Measurements from ENCODE around the gene SRRM1. TPM values are rescaled to one million over a fixed set of nuclear protein-coding genes. Genes with fewer than 3 reads are reported as not detected.
A peak's percentile ranks its signal among the peaks of the same experiment; 100 is the strongest.

SRRM1 gene
- total and polyA plus RNA-seq, 9 of the 15 experiments (the other 6 are each of a cell fraction or from before 2014, with no cell fraction given): 54.5 to 268 (median 115) TPM

- TF ChIP-seq CHD2 (IDR thresholded peaks at IDR 0.05; ENCODE audit: low read depth, low read length) (no peak), C11orf30 (IDR thresholded peaks at IDR 0.05; ENCODE audit: low read depth) (no peak), ATF3 (IDR thresholded peaks at IDR 0.05) (peak; percentile 72), ATF3 (CRISPR knock-in tag; conservative IDR thresholded peaks at IDR 0.05) (no peak), FOSL1 (tag; conservative IDR thresholded peaks at IDR 0.05) (peak; percentile 73), VEZF1 (CRISPR knock-in tag; IDR thresholded peaks at IDR 0.05) (peak; percentile 74), YY1 (IDR thresholded peaks at IDR 0.05; ENCODE audit: borderline replicate concordance in 1 of 3, control insufficient read depth in 1 of 3, extremely low read depth in 1 of 3, insufficient read depth in 3 of 3, insufficient read length in 1 of 3, insufficient replicate concordance in 2 of 3, low read depth in 1 of 3, low read length in 2 of 3) (no peak)
Measured at GRCh38 chr1:24707687-24708086, 64.6 kb downstream of the SRRM1 start (continued).

GRCh38 chr1:24708938-24709337 lies 65.8 kb downstream of the SRRM1 start:
- ChIA-PET CTCF (ENCODE audit: low intra/inter-chr PET ratio) (no interaction called here), POLR2A (interaction anchor here (1.3 to 2.5 kb wide), 2 partner anchors 8 to 36 kb away, joined by 3 to 11 read pairs; partner anchors contain the start of gene CLIC4)
- peak overlapping the region; percentile 38; the same call in 1 of the 2 replicates for H2AFZ ChIP-seq (ENCODE audit: low read depth, low read length)
- FAIRE-seq: no peak
- no peak overlapping the region for H3K9ac ChIP-seq (ENCODE audit: insufficient read depth in 1 of 2, low read depth in 2 of 2, low read length in 2 of 2)
- no peaks in the 10 kb centered on the region for H4K20me1 ChIP-seq (replicated peaks; ENCODE audit: control insufficient read depth, insufficient read depth, low read length)
- H3K4me3 ChIP-seq: no peak overlapping the region
- no peaks in the 10 kb centered on the region for H3K36me3 ChIP-seq (ENCODE audit: control insufficient read depth, insufficient read depth, low read length)
- H3K79me2 ChIP-seq (ENCODE audit: control insufficient read depth, insufficient read depth, low read length): no peaks in the 10 kb centered on the region
- H3K4me2 ChIP-seq (ENCODE audit: insufficient read depth, low read length): no peak overlapping the region
- H3K27ac ChIP-seq (ENCODE audit: extremely low read depth, low read depth, low read length): no peak overlapping the region
- H3K9me1 ChIP-seq (ENCODE audit: control insufficient read depth, insufficient read depth, low read length): no peaks in the 10 kb centered on the region
- H3K27me3 ChIP-seq (ENCODE audit: control insufficient read depth in 2 of 2, insufficient read depth in 2 of 2, low read length in 2 of 2): no peaks in the 10 kb centered on the region
- BruUV-seq (replicated peaks): no TSS peak
- intact Hi-C loops (cut with micrococcal nuclease): no loop called here
- H3K9me3 ChIP-seq (replicated peaks; ENCODE audit: control insufficient read depth, insufficient read depth, low read depth, low read length): no peaks in the 10 kb centered on the region
- peak in 2 of 4 experiments; percentile 3 to 4 for DNase-seq (ENCODE audit: extremely low read depth in 1 of 4, low spot score in 3 of 4)
- in situ Hi-C loops (cut with MboI): no loop called here
- H3K4me1 ChIP-seq (replicated peaks in 1 of 2; ENCODE audit: control insufficient read depth in 2 of 2, insufficient read depth in 2 of 2, low read length in 2 of 2): peaks cover 15 to 26% of the 10 kb centered on the region in 2 experiments
- WGBS (ENCODE audit: insufficient coverage, low coverage, missing lambda C conversion rate): 25% methylated on average over 4 of the region's 4 CpGs
- no peak for ATAC-seq
- no peak for TF ChIP-seq ZNF224 (CRISPR knock-in tag; IDR thresholded peaks at IDR 0.05)
- no peak for TF ChIP-seq NFXL1 (CRISPR knock-in tag; IDR thresholded peaks at IDR 0.05)
- no peak for TF ChIP-seq TRIM28 (IDR thresholded peaks at IDR 0.05)
- no peak for TF ChIP-seq THAP12 (CRISPR knock-in tag; IDR thresholded peaks at IDR 0.05)
- no peak for TF ChIP-seq TCF7L2 (IDR thresholded peaks at IDR 0.05; ENCODE audit: low read depth, low read length)
- no peak for TF ChIP-seq NR2C2 (CRISPR knock-in tag; IDR thresholded peaks at IDR 0.05)
- TF ChIP-seq NR2C2 (tag; IDR thresholded peaks at IDR 0.05): no peak
- TF ChIP-seq FOS (IDR thresholded peaks at IDR 0.05; ENCODE audit: extremely low read depth, insufficient read length): no peak
- TF ChIP-seq ZNF445 (CRISPR knock-in tag; IDR thresholded peaks at IDR 0.05; ENCODE audit: low read depth): no peak
- TF ChIP-seq USF2 (CRISPR knock-in tag; IDR thresholded peaks at IDR 0.05): no peak
